Stimulated activated naive CD4-positive, alpha-beta T cell treated with Interleukin-2 at 50 U/mL for 16 hours (primary cell): ENCODE data around the gene B2M.
"Not testable (repeated sequence)": the region's sequence is repeated elsewhere in the genome, so short reads cannot be mapped to it uniquely, and the experiment has no call there.

Experiments used
- DNase-seq: peaks from one replicate; lab custom pipeline; 2025; lab: John Stamatoyannopoulos, UW

The B2M gene

DNA sequence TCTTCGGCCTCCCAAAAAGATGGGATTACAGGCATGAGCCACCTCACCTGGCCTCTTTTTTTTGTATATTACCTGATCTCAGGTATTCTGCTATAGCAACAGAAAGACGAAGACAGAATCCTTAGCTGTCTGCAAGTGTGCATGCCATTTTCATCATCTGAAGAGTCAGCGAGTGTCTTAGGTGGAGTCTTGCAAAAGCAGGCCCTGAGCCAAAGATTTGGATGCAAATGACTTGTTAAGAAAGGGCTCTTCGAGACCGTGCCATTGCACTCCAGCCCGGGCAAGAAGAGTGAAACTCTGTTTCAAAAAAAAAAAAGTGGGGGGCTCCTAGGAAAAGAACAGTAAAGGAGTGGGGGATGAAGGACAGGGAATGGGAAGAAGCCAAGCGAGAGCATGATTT is 14.8 kb downstream of the B2M start:
- DNase-seq = peak; percentile 17

DNA sequence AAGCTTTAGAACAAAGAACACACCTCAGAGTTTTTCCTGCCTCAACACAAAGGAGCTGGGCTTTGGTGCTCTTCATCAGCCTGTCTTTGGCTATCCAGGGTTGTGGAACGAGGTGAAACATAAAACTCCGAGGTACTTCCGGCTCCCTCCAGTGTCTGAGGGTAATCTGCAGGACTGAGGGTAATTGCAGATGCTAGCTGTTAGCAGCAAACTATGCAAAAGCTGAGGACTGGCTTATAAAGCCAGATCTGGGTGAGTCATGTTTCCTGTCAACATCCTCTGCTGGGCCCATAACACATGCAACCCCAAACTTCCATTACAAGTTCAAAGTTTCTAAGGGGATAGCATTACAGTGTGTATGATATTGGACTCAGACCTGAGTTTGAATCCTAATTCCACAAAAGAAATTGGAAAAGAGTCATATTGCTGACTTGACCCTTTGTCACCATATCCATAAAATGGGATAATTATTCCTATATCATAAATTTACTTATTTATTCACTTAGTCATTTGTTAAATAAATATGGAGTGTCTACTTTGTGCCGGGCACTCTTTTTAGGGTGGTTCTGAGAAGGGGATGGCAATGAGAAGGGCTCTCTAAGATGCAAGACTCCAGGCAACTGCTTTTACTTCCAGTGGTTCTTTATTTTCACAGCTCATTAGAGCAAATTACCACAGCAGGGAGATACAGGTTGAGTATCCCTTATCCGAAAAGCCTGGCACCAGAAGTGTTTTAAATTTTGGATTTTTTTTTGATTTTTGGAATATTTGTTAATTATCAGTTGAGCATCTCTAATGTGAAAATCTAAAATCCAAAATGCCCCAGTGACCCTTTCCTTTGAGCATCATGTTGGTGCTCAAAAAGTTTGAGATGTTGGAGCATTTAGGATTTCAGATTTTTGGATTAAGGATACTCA is 15.5 kb downstream of the B2M start:
- DNase-seq = peak; percentile 61

DNA sequence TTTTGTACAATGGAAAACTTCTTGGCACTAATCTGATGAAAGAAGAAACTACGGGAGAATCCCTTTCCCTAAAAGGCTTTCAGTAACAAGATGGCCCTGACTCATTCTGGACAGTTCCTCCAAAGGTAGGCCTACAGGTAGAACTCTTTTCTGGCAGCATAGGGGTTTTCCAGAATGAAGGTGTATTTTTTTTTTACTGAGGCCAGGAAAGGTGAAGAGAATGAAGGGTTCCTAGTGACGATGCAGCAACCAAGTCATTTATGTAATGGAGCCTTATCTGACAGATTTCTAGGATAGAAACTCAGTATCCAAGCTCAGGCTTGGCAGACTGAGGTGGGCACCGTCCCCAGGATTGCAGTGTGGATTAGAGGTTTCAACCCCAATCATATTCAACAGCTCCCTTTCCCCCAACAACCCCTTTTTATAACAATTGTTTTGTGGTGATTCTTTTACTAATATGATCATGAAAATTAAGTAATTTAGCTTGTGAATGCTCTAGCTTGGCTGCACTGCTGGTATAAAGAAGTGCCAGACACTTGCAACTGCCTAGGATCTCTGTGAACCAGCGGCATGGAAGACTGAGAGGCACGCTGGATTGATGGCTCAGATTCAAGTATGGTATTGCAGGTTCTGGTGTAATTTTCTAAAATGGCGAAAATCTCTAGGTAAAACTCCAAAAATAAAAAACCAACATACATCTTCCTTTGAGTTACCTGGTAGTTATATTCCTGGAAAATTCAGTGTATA is 16.3 kb downstream of the B2M start:
- DNase-seq = no peak

DNA sequence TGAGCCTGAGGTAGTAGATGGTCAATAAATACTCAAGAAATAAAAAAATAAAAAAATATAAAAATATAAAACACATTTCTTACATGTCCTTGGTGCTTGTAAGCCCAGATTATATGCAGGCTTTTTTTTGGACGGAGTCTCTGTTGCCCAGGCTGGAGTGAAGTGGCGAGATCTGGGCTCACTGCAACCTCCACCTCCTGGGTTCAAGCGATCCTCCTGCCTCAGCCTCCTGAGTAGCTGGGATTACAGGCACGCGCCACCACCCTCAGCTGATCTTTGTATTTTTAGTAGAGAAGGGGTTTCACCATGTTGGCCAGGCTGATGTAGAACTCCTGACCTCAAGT is 16.9 kb downstream of the B2M start:
- DNase-seq = not testable (repeated sequence)

DNA sequence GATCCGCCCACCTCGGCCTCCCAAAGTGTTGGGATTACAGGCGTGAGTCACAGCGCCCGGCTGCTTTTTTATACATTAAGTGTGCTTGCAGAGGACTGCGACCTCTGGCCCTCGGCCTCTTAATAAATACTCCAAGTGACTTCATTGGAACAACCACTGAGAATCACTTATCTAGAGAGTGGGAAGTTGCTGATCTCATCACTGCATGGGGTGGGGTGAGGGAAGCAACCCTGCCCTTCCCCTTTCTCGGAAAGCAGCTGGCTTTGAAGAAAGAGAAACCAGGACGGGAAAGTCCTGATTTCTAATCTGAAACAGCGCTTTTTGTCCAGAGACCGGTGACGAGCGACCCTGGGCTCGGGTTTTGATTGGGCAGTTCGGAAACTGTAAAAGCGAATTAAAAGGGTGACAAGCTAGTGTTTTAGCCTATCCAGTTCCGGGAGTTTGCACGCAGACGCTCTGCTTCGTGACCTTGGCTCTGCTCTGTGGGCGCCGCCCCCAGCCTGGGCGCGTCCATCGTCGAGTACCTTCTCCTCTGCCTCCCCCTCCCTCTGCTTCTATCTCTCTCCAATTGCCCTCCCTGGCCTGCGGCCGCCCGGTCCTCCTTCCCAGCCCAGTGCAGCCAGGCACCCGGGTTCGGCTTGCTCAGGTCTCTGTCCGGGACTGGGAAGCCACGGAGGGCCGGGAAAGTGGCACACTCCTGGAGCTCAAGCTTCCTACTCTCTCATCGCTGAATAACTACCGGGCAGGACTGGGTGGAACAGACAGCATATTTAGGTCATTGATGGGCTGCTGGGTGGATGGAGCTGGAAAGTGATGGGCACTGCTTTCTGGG is 17.5 kb downstream of the B2M start:
- peak; percentile 93 for DNase-seq

DNA sequence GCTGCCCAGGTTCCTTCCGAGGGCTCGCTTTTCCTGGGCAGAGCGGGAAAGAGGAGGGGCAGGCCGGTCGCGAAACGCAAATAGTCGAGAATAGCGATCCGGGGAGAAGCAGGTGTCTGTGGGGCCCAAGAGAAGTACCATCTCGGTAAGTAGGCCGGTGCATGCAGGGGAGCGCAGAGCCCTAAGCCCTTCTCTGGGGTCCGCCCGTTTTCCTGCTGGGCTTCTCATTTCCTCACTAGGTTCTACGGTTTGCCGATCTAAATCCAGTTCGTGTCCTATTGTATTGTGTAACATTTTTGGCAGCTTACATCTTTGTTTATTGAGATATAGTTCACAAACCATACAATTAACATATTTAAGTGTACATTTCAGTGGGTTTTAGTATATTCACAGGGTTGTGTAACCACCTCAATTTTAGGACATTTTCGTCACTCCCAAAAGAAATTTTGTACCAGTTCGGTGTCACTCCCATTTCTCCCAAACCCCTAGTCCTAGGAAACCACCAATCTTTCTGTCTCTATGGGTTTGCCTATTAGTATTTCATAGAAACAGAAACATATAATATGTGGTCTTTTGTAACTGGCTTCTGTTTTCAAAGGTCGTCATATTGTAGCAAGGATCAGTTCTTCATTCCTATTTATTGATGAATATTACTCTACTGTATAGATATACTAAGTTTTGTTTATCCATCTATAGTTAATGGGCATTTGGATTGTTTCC is 18.3 kb downstream of the B2M start:
- DNase-seq = peak; percentile 57

DNA sequence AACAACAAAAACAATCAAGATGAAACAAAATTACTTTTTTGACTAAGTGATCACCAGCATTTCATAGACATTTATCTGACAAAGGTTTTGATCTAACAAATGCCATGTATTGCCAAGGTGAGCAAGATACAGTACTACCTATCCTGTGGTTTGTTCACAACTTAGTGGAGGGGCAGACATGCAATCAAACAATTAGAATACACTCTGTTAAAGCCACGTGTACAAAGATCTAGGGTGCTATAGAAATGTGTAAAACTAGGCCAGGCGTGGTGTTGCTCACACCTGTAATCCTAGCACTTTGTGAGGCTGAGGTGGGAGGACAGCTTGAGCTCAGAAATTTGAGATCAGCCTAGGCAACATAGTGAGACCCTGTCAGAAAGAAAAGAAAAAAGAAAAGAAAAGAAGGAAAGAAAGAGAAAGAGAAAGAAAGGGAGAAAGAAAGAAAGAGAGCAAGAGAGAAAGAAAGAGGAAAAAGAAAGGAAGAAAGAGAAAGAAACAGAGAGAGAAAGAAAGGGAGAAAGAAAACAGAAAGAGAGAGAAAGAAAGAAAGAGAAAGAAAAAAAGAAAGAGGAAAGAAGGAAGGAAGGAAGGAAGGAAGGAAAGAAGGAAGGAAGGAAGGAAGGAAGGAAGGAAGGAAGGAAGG is 23.6 kb downstream of the B2M start:
- no peak for DNase-seq

DNA sequence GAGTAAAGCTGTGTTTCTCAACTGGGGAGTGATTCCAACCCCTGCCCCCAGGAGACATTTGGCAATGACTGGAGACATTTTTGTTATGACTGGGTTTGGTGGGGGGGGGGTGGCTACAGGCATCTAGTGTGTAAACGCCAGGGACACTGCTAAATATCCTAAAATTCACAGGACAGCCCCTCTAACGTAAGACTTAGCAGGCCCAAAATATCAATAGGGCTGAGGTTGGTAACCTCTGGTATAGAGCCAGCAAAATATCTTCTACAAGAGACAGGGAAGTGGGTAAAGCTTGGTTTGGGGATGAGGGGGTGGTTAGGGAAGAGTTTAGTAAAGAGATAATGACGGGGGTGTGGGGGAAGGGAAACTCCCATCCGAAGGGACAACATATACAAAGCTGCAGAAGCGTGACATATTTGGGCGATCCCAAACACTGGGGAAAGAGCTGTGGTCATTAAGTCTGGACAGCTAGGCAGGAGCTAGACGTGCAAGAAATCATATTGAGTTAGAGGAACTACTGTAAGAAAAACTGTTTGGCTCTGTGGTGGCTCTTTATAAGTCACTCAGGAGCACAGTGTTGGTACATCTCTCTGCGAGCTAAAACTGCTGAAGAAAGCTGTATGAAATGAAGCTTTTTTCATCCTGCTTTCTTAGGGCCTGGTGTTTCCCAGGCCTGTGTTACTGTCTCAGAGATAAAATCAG is 24.3 kb downstream of the B2M start:
- DNase-seq = peak; percentile 58

DNA sequence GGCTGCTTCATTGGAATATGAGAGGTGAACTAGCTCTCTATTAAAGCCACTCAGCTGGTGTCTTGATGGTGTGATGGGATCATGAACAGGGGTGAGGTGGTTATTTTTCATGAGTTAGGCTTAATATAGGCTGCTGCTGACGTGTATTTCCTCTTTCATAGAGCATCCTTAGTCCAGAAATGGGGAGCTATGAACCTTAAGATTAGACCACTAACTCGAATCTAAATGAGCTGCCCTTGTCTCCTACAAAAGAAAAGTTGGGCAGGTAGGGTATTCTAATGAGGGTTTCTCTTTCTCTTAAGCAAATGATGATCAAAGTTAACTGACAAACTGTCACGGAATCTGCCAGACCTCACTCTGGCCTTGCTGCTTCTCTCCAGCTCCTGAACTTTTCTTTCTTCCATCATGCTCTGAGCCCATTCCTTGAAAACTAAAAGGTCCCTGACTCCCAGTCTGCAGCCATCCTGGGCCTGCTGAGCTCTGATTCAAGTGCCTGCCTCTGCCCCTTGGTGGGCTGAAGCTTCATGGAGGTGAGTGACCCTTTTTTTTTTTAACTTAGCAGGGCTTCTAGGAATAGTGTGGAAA is 25.0 kb downstream of the B2M start, which contains the start of gene TRIM69:
Gene TRIM69 (plus strand): TSS at position 348 of the 585 bp plus-strand sequence. CDS start 177 bp downstream, at position 525.
- DNase-seq = no peak

DNA sequence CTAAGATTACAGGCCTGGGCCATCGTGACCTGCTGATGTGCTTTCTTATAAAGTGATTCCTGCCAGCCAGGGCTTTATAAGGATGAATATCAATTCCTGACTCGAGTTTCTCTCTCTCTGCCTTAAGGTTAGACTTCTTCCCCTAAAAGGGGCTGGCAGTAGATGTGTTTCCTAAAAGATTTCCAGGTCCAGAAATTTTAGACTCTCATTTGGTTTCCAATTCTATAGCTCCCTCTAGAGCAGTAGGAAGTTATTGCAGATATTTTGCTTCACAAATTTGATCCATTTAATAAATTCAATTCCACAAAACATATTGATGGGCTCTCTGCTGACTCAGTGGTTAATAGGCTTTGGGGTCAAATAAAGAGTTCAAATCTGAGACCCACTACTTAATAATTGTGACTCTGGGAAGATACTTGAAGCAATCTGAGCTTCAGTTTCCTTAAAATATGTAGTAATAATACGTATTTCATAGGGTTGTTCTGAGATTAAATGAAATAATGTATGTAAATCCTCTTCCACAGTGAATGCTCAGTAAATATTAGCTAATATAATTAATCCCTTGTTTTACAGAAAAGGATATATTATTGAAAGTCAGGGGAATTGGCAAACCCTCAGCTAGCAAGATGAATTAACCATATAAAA is 27.1 kb downstream of the B2M start:
- DNase-seq = no peak

DNA sequence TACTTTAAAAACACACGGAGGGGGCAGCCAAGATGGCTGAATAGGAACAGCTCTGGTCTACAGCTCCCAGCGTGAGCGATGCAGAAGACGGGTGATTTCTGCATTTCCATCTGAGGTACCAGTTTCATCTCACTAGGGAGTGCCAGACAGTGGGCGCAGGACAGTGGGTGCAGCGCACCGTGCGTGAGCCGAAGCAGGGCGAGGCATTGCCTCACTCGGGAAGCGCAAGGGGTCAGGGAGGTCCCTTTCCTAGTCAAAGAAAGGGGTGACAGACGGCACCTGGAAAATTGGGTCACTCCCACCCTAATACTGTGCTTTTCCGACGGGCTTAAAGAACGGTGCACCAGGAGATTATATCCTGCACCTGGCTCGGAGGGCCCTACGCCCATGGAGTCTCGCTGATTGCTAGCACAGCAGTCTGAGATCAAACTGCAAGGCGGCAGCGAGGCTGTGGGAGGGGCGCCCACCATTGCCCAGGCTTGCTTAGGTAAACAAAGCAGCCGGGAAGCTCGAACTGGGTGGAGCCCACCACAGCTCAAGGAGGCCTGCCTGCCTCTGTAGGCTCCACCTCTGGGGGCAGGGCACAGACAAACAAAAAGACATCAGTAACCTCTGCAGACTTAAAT is 28.0 kb downstream of the B2M start:
- DNase-seq = not testable (repeated sequence)

DNA sequence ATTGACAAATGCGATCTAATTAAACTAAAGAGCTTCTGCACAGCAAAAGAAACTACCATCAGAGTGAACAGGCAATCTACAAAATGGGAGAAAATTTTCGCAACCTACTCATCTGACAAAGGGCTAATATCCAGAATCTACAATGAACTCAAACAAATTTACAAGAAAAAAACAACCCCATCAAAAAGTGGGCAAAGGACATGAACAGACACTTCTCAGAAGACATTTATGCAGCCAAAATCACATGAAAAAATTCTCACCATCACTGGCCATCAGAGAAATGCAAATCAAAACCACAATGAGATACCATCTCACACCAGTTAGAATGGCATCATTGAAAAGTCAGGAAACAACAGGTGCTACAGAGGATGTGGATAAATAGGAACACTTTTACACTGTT is 32.1 kb downstream of the B2M start:
- DNase-seq = not testable (repeated sequence)

DNA sequence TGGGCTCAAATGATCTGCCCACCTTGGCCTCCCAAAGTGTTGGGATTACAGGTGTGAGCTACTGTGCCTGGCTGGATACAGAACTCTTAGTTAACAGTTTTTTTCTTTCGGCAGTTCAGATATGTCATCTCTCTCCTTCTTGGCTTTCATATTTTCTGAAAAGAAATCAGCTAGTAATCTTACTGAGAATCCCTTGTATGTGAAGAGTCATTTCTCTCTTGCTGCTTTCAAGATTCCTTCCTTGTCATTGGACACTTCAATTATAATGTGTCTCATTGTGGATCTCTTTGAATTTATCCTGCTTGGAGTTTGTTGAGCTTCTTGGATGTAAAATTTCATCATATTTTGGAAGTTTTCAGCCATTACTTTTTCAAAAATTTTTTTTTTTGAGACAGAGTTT is 42.0 kb downstream of the B2M start:
- no peak for DNase-seq

DNA sequence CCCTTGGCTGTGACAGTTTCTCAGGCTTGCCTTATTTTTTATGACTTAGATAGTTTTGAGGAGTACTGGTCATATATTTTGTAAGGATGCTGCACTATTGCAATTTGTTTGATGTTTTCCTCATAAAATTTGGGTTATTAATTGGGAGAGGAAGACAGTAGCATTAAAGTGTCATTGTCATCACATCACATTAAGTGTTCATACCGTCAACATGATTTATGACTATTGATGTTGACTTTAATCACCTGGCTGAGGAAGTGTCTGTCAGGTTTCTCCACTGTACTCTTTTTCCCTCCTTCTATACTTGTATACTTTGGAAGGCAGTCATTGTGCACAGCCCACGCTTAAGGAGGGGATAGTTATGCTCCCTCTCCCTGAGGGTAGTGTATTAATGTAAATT is 51.9 kb downstream of the B2M start:
- no peak for DNase-seq

DNA sequence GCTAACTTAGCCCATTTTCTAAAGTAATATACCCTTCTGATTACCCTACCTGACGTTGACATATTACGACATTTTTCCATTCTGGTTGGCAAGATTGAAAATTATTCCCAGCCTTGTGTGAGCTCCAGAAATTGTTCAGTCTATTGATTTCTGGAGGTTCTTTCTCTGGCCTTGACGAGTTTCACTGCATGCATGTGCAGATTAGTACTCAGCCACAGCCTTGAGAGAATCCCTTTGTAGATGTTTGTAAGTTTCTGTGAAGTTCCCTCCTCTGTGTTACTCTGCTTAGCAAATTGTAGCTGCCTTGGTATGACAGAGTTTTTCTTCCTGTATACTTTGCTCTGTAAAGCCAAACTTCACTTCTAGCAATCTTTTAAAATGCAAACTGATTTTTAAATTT is 52.5 kb downstream of the B2M start:
- no peak for DNase-seq

DNA sequence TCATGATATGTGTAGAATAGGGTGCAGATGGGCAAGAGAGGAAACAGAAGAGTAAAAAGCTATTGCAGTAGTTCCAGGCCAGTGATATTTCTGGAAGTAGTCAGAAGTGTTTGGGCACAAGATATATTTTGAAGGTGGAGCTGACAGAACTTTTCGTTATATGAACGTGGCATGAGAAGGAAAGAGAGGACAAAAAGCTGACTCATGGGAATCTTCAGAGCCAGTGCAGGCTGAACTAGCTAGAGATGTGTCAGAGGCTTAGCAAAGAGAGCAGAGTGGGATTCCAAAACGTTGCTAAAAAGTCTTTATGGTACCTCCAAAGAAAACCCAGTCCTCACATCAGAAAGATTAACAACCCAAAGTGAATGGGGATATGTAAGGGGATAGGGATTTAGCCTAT is 53.7 kb downstream of the B2M start:
- DNase-seq = no peak
